B cell (primary cell): ENCODE measurements around the gene SMKR1. TPM values are rescaled to one million over a fixed set of nuclear protein-coding genes. Genes with fewer than 3 reads are reported as not detected.

Source experiments
- polyA plus RNA-seq: library from polyadenylated mRNA; depleted of rRNA; stranded (reverse); fragments of >200 nt; gene quantifications from 2 replicates; pipeline ENCODE4 v1.2.3, GENCODE V29; 2012
- small RNA-seq: library from RNA; depleted of rRNA; stranded (forward); fragments of <200 nt; gene quantifications from one replicate; pipeline ENCODE3, GENCODE V24; 2012; ENCODE audit warnings: low replicate concordance, low read depth; ENCODE audit not compliant: insufficient read length
- total RNA-seq, 2 donors: library from RNA; stranded (reverse); fragments of 120-200 nt in 1 of 2; gene quantifications; 1 replicate in 1 of 2; 2 replicates in 1 of 2; pipeline versions ENCODE4 v1.2.3 to v1.2.4, GENCODE V29; 2013 to 2022

Gene SMKR1
- total and polyA plus RNA-seq, 2 donors (not counting 1 experiment from before 2014, with no cell fraction given) = 0.58 to 2.9 TPM

Small RNA genes lying within 50 kb of the gene (small RNA-seq; reads per million reads assigned to genes)
- gene RNU1-72P (not detected), gene SNRPGP3 (not detected)

Other genes with a start within 250 kb of the SMKR1 start
- 0.39 and 0.79 TPM in 2 replicates for gene STRIP2, start 68.1 kb upstream of the SMKR1 start, total RNA-seq
- gene STRIP2, start 68.1 kb upstream of the SMKR1 start, polyA plus RNA-seq = 0.09 and 0.21 TPM in 2 replicates
- 49.2 and 53.0 TPM in 2 replicates for gene NRF1, start 109.2 kb downstream of the SMKR1 start, total RNA-seq
- 19.6 and 20.3 TPM in 2 replicates for gene NRF1, start 109.2 kb downstream of the SMKR1 start, polyA plus RNA-seq